B cell (primary cell): Measurements from ENCODE around the gene HIPK3.

Experiments used
- EZH2 ChIP-seq: IDR thresholded peaks from 2 replicates; pipeline ENCODE4 v1.6.1; 2012; ENCODE audit warnings: borderline replicate concordance, low read depth, mild to moderate bottlenecking, moderate library complexity, low read length; ENCODE audit not compliant: insufficient read depth, poor library complexity, severe bottlenecking
- TF ChIP-seq, protein P1 (sequence below): fragments of 200-600 bp; IDR thresholded peaks from one replicate; pipeline ENCODE4 v1.8.0; 2022; ENCODE audit warnings: antibody characterized with exemption, mild to moderate bottlenecking

DNA sequence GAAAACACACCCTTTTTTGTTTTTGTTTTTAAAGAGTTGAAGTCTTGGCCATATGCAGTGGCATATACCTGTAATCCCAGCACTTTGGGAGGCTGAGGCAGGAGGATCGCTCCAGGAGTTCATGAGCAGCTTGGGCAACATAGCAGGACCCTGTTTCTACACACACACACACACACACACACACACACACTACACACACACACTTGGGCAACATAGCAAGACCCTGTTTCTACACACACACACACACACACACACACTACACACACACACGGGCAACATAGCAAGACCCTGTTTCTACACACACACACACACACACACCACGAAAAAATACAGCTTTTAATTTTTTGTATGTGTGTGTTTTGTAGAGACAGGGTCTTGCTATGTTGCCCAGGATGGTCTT lies 54.5 kb downstream of the HIPK3 start:
- TF ChIP-seq, protein P1, sequence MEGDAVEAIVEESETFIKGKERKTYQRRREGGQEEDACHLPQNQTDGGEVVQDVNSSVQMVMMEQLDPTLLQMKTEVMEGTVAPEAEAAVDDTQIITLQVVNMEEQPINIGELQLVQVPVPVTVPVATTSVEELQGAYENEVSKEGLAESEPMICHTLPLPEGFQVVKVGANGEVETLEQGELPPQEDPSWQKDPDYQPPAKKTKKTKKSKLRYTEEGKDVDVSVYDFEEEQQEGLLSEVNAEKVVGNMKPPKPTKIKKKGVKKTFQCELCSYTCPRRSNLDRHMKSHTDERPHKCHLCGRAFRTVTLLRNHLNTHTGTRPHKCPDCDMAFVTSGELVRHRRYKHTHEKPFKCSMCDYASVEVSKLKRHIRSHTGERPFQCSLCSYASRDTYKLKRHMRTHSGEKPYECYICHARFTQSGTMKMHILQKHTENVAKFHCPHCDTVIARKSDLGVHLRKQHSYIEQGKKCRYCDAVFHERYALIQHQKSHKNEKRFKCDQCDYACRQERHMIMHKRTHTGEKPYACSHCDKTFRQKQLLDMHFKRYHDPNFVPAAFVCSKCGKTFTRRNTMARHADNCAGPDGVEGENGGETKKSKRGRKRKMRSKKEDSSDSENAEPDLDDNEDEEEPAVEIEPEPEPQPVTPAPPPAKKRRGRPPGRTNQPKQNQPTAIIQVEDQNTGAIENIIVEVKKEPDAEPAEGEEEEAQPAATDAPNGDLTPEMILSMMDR, result no peak
- TF ChIP-seq EZH2, result no peak
